Glomerular visceral epithelial cell (primary cell): ENCODE results near the gene CDH26.

Experiments used
- DNase-seq: peaks from one replicate; pipeline ENCODE4 v3.0.0-alpha.2; 2016; ENCODE audit errors: extremely low spot score

CDH26 gene

GRCh38 chr20:60046436-60046835 lies 88.2 kb downstream of the CDH26 start:
- DNase-seq = no peak

- no peak for DNase-seq
These were observed 88.6 kb downstream of the CDH26 start for GRCh38 chr20:60046860-60047259.

- no peak for DNase-seq
These were observed 90.7 kb downstream of the CDH26 start for GRCh38 chr20:60048634-60049521.

- DNase-seq = no peak
These were observed 91.4 kb downstream of the CDH26 start for GRCh38 chr20:60049601-60050000.

- DNase-seq = no peak
These were observed 92.1 kb downstream of the CDH26 start for GRCh38 chr20:60050193-60050947.

GRCh38 chr20:60051911-60052310 lies 93.7 kb downstream of the CDH26 start:
- no peak for DNase-seq

DNA sequence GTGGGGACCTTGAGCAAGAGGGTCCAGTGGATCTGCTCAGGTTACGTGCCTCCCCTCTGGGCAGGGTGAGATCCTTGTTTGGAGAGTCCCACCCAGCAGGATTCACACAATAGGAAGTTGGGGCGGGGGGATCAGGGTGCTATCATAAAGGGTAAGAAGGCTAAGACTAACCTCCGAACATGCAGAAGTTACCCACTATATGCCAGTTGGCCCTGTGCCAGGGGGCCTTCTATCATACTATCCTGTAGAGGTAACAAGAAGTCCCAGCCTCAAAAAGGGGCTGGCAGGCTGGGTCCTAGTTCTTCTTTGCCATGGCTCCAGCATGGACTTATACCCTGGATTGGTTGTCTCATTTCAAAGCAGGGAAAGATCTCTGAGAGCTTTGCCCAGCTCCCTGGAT lies 94.1 kb downstream of the CDH26 start:
- DNase-seq = no peak

- no peak for DNase-seq
These were observed 95.0 kb downstream of the CDH26 start for GRCh38 chr20:60053125-60053817.

DNA sequence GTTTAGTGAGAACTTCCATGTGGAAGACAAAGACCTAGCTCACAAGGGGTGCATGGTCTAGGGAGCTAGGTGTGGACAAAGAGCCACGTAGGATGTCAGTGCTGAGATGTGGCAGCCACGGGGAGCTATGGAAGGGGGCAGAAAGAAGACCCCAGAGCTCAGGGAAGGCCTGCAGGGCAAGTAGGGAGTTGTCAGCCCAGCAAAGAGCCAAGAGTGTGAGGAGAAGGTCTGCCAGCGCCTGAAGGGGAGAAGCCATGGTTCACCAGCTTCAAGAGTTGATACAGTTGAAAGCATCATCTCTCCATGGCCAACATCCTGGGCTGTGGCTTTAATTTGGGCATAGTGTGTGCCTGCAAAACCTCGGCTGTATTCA lies 95.6 kb downstream of the CDH26 start:
- DNase-seq = no peak

DNA sequence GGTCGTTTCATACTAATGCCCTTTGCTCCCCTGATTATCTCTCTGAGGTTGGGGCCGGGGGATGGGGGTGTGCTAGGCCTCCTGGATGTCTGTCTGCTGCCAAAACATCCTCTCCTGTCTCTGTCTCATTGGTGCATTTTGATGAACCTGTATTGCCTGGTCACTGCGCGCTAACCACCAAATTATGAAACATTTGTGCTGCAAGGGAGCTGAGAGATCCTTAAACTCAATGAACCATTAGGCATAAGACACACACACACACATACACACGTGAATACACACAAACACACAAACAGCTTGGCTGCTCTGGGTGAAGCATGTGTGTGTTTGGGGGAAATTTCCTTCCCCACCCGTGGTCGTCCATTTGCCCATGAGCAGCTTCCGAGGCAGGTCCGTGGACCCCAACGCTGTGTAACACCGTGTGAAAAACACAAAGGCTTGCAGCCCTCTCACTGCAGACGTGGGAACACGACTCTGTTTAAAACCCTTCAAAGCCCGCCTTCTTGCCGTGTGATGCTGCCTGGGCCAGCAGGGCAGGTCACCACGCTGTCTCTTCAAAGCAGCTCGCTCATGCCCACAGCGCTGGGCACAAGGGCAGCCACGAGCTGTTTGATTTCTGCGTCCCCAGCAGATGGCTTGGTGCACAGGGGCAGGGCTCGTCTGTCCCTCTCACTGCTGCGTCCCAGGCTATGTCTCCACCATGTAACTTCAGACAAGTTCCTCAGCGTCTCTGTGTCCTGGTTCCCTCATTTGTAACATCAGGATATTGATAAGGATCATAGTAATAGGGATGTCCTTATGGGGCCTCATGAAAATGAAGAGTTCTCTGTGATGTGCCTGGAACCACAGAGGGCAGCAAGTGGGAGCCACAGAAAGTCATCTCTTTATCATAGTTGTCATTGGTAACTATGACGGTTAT lies 96.8 kb downstream of the CDH26 start:
- no peak for DNase-seq

DNA sequence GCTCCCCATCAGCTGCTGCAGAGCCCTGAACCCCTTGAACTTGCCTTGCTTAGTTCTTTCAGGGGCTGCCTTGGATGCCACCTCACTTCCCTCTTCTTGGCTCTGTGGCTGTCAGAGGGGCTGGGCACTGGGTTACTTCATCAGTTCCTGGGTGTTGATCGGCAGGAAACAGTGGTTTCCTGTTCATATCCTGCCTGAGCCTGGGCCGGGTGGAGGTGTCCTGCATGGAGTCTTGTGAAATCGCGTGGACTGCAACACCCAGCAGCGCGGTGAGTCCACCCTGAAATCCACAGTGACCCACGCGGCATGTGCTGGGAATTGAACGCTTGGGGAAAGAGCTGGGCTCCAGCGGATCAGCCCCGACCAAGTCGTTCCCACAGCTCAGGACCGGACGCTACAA lies 97.5 kb downstream of the CDH26 start:
- no peak for DNase-seq

GRCh38 chr20:60056407-60057122 lies 98.3 kb downstream of the CDH26 start:
- no peak for DNase-seq

GRCh38 chr20:60057123-60057865 lies 99.1 kb downstream of the CDH26 start:
- DNase-seq = peak; percentile 66

- no peak for DNase-seq
These were observed 99.9 kb downstream of the CDH26 start for GRCh38 chr20:60057866-60058807.

DNA sequence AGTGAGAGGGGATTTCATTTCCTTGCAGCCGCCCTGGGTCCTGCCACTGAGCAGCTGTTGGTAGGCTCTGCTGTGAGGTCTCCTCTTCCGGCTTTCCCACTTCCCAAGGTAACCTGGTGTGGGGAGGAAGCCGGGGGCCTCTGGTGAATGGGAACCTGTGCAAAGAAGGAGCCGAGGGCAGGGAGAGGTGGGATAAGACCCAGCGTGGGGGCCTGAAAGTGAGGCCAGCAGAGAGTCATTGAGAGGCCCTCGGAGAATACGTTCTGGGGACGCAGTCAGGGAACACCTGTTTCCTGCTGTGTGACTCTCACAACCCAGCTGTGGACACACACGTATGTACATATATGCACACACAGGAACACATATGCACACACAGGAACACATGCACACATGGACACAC lies 100.7 kb downstream of the CDH26 start:
- no peak for DNase-seq

- DNase-seq = no peak
These were observed 101.9 kb downstream of the CDH26 start for GRCh38 chr20:60060006-60060557.

- DNase-seq = no peak
These were observed 102.4 kb downstream of the CDH26 start for GRCh38 chr20:60060593-60060992.

- DNase-seq = no peak
These were observed 104.3 kb downstream of the CDH26 start for GRCh38 chr20:60062431-60063047.
